Gastrocnemius medialis (tissue), 4 donors: ENCODE data around the gene ZNF396. TPM values are rescaled to one million over a fixed set of nuclear protein-coding genes. Genes with fewer than 3 reads are reported as not detected.

ENCODE experiments used
- ATAC-seq, 2 donors: fragments of 150-250 bp; one replicate each; pipeline ENCODE4 v1.9.1; 2016
- DNase-seq, 2 donors: peaks; one replicate each; pipeline ENCODE4 v3.0.0-alpha.2; 2019
- H3K27ac ChIP-seq, 4 donors: fragments of 200-600 bp; sonication (generic); 1 replicate in 1 of 4; 2 replicates in 3 of 4; pipeline ENCODE4 v1.5.1; 2016 to 2018; ENCODE audit warnings: mild to moderate bottlenecking in 2 of 4, moderate library complexity in 1 of 4
- H3K27me3 ChIP-seq, 3 donors: fragments of 200-600 bp; sonication (generic) in 2 of 3; 1 replicate in 1 of 3; 2 replicates in 2 of 3; pipeline versions ENCODE4 v1.5.1 to v1.6.0; 2016 to 2019; ENCODE audit warnings: mild to moderate bottlenecking in 1 of 3, moderate library complexity in 1 of 3
- H3K36me3 ChIP-seq, 2 donors: fragments of 200-600 bp; sonication (generic) in 1 of 2; one replicate each; pipeline ENCODE4 v1.5.1; 2017 to 2018
- H3K4me1 ChIP-seq, 2 donors: fragments of 200-600 bp; sonication (generic) in 1 of 2; one replicate each; pipeline ENCODE4 v1.5.1; 2016 to 2017; ENCODE audit warnings: mild to moderate bottlenecking in 2 of 2
- H3K4me3 ChIP-seq, 4 donors: fragments of 200-600 bp; sonication (generic) in 3 of 4; 1 replicate in 1 of 4; 2 replicates in 3 of 4; pipeline ENCODE4 v1.5.1; 2016 to 2019; ENCODE audit warnings: mild to moderate bottlenecking in 2 of 4
- H3K9me3 ChIP-seq, 3 donors: fragments of 200-600 bp; sonication (generic) in 2 of 3; 1 replicate in 1 of 3; 2 replicates in 2 of 3; pipeline ENCODE4 v1.5.1; 2016 to 2019
- POLR2A ChIP-seq, 2 donors: fragments of 450-650 bp; IDR thresholded peaks; one replicate each; pipeline ENCODE4 v1.6.1; 2017; ENCODE audit warnings: antibody characterized with exemption in 2 of 2, mild to moderate bottlenecking in 2 of 2, moderate library complexity in 2 of 2
- in situ Hi-C, 4 donors: fragments of 200-750 bp; cut with MboI; loops; one replicate each; pipeline versions ENCODE4 v1.15.0 to v1.8.0; 2017; ENCODE audit warnings: low sequenced_read_pairs in 4 of 4
- intact Hi-C: fragments of 100-400 bp; cut with DNase I; formaldehyde crosslinking; loops from one replicate; pipeline ENCODE4 v1.15.1; 2023; ENCODE audit warnings: low total_unique reads
- total RNA-seq, 4 donors: library from RNA; depleted of rRNA; stranded (reverse); fragments of >200 nt; gene quantifications; one replicate each; pipeline versions ENCODE4 v1.1.0 to v1.2.3, GENCODE V29; 2016
- TF ChIP-seq, protein P1 (sequence below), 5 experiments: fragments of 450-650 bp in 3 of 5; fragments of 200-600 bp in 2 of 5; sonication (generic) in 2 of 5; IDR thresholded peaks in 4 of 5; conservative IDR thresholded peaks in 1 of 5; 1 replicate in 4 of 5; 2 replicates in 1 of 5; pipeline ENCODE4 v1.5.1; 2016 to 2019; ENCODE audit warnings: antibody characterized with exemption in 5 of 5, mild to moderate bottlenecking in 3 of 5, moderate library complexity in 3 of 5

The ZNF396 gene
- total RNA-seq, 4 donors from 2014 or later: 0.29 to 0.92 (median 0.63) TPM

DNA sequence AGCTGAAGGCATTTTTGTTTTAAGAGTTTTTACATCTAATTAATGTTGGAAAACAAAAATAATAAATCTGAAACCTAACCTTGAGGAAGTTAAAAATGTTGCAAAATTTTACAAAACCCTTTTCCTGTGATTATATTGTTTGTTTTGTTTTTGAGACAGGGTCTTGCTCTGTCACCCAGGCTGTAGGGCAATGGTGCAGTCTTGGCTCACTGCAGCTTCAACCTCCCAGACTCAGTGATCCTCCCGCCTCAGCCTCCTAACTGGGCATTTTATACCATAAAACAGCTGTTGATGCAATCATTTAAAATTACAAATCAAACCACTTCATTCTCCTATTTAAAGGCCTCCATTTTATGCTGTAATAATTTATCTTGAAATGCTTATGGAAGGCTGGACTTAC is 31.2 kb downstream of the ZNF396 start:
- DNase-seq (no peak), ATAC-seq (no peak)
- H3K27me3 ChIP-seq: no peaks in the 10 kb centered on the region
- no peaks in the 10 kb centered on the region for H3K9me3 ChIP-seq
- H3K27ac ChIP-seq: peak overlapping the region in 3 of 4 donors; percentile 99 to 100 (median 99)
- peaks cover 33 to 38% of the 10 kb centered on the region in 2 donors for H3K4me1 ChIP-seq
- in situ Hi-C loops: loop anchor here in 2 of 4 donors (5.0 to 10.0 kb wide), 3 partner anchors 51 to 341 kb away; partner anchors contain the start of gene ZSCAN30 (in 1 of the 2)
- H3K36me3 ChIP-seq: no peaks in the 10 kb centered on the region
- intact Hi-C loops: loop anchor here (2.0 to 10.0 kb wide), 3 partner anchors 55 to 783 kb away; partner anchors contain the start of genes ELP2, SLC39A6 and ZSCAN30
- no peak overlapping the region for H3K4me3 ChIP-seq
- no peak for TF ChIP-seq POLR2A (IDR thresholded peaks at IDR 0.05)
- TF ChIP-seq, protein P1, sequence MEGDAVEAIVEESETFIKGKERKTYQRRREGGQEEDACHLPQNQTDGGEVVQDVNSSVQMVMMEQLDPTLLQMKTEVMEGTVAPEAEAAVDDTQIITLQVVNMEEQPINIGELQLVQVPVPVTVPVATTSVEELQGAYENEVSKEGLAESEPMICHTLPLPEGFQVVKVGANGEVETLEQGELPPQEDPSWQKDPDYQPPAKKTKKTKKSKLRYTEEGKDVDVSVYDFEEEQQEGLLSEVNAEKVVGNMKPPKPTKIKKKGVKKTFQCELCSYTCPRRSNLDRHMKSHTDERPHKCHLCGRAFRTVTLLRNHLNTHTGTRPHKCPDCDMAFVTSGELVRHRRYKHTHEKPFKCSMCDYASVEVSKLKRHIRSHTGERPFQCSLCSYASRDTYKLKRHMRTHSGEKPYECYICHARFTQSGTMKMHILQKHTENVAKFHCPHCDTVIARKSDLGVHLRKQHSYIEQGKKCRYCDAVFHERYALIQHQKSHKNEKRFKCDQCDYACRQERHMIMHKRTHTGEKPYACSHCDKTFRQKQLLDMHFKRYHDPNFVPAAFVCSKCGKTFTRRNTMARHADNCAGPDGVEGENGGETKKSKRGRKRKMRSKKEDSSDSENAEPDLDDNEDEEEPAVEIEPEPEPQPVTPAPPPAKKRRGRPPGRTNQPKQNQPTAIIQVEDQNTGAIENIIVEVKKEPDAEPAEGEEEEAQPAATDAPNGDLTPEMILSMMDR (IDR thresholded peaks at IDR 0.05 in 4 of 5, conservative IDR thresholded peaks at IDR 0.05 in 1 of 5): no peak

DNA sequence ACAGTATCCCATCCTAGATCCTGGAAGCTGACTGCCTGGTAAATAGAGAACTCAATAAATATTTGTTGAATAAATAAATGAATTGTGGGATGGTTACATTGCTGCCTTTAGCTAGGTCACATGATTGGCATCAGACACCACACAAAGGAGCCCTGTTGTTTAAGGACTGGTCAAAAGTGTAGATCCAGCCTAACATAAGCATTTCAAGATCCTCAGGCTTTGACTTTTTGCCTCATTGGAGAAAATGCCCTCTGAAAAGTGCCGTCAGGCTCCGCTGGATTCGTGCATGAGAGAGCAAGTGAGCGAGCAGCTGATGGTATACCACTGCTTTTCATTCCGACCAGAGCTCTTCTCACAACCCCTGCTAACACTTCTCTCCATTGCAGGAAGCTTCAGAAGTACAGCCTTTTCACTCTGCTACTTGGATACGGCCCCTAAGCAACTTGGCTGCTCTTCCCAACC is 31.6 kb downstream of the ZNF396 start:
- no peaks in the 10 kb centered on the region for H3K27me3 ChIP-seq
- peak overlapping the region; percentile 99 to 100 (median 99) for H3K27ac ChIP-seq
- in situ Hi-C loops (loop anchor here in 2 of 4 donors (5.0 to 10.0 kb wide), 3 partner anchors 51 to 341 kb away; partner anchors contain the start of gene ZSCAN30 (in 1 of the 2)), intact Hi-C loops (loop anchor here (2.0 to 10.0 kb wide), 3 partner anchors 55 to 783 kb away; partner anchors contain the start of genes ELP2, SLC39A6 and ZSCAN30)
- no peak overlapping the region for H3K4me3 ChIP-seq
- H3K9me3 ChIP-seq: no peaks in the 10 kb centered on the region
- H3K36me3 ChIP-seq: no peaks in the 10 kb centered on the region
- ATAC-seq (no peak), DNase-seq (no peak)
- no peak for TF ChIP-seq POLR2A (IDR thresholded peaks at IDR 0.05)
- TF ChIP-seq, protein P1 (IDR thresholded peaks at IDR 0.05 in 4 of 5, conservative IDR thresholded peaks at IDR 0.05 in 1 of 5): no peak
- peaks cover 37 to 41% of the 10 kb centered on the region in 2 donors for H3K4me1 ChIP-seq

DNA sequence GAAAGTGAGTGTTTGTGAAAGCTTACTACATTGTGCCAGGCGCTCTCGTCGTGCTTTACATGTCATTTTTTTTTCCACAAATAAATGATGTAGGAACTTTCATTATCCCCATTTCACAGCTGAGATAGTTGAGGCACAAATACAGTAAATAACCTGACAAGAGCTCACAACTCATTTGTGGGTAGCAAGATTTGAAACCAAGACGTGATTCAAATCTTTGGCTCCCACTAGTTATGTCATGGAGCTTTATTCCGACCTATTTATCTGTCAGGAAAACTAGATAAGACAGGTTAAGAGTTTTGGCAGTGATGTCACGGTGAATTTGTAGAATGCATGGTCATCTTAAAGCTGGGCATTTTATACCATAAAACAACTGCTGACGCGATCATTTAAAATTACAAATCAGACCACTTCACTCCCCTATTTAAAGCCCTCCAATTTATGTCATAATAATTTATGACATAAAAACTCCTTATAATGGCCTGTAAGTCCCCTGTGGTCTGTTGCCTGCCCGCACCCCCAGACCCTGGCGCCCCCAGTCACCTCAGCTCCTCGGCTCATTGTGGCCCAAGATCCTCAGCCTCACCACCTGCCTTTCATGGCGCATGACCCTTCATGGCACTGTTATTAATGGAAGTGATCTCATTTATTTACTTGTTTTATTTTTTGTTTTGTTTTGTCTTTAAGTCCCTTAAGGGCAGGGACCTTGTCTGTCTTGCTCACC is 32.2 kb downstream of the ZNF396 start:
- in situ Hi-C loops: loop anchor here in 3 of 4 donors (5.0 to 10.0 kb wide), 4 partner anchors 50 to 340 kb away; partner anchors contain the start of gene ZSCAN30 (in 2 of the 3)

More for the DNA sequence above, 32.2 kb downstream of the ZNF396 start:
- Histone ChIP-seq H3K36me3 (peaks cover 0 to 5% of the 10 kb centered on the region in 2 donors), H3K4me3 (peak overlapping the region; percentile 67 to 100 (median 92)), H3K9me3 (no peaks in the 10 kb centered on the region), H3K27me3 (no peaks in the 10 kb centered on the region), H3K4me1 (peaks cover 42 to 47% of the 10 kb centered on the region in 2 donors), H3K27ac (peak overlapping the region; percentile 99 to 100 (median 99))
- ATAC-seq (peak in 1 of 2 donors; percentile 11), DNase-seq (peak in 1 of 2 donors; percentile 23)
- intact Hi-C loops: loop anchor here (1.0 to 10.0 kb wide), 6 partner anchors 54 to 784 kb away; partner anchors contain the start of genes ELP2, INO80C, RMP24 and SLC39A6
- TF ChIP-seq, protein P1 (IDR thresholded peaks at IDR 0.05 in 4 of 5, conservative IDR thresholded peaks at IDR 0.05 in 1 of 5): no peak
- no peak for TF ChIP-seq POLR2A (IDR thresholded peaks at IDR 0.05)
